Cardiac fibroblast (primary cell): ENCODE data around the gene HACD2.

Source experiments
- DNase-seq, 2 donors: peaks; one replicate each; pipeline versions ENCODE4 v3.0.0 to v3.0.0-alpha.2; 2010; ENCODE audit warnings: low read depth in 2 of 2
- H3K4me3 ChIP-seq, 2 donors: replicated peaks in 1 of 2; 1 replicate in 1 of 2; 2 replicates in 1 of 2; pipeline ENCODE4 v1.5.1; 2011; ENCODE audit warnings: low read depth in 2 of 2, low read length in 2 of 2, mild to moderate bottlenecking in 2 of 2, moderate library complexity in 1 of 2
- CTCF ChIP-seq: IDR thresholded peaks from one replicate; pipeline ENCODE4 v1.5.1; 2011; ENCODE audit warnings: low read depth, mild to moderate bottlenecking, low read length, inconsistent platforms

Gene HACD2

GRCh38 chr3:123559040-123559861, 25.6 kb downstream of the HACD2 start:
- DNase-seq: peak; percentile 68 to 73
- peak; percentile 67 for TF ChIP-seq CTCF
- H3K4me3 ChIP-seq: no peak overlapping the region

GRCh38 chr3:123553536-123553935, 31.3 kb downstream of the HACD2 start:
- no peak for TF ChIP-seq CTCF
- no peak overlapping the region for H3K4me3 ChIP-seq
- DNase-seq: peak in 1 of 2 donors; percentile 50

GRCh38 chr3:123552768-123553167, 32.1 kb downstream of the HACD2 start:
- DNase-seq: no peak
- no peak overlapping the region for H3K4me3 ChIP-seq
- TF ChIP-seq CTCF: no peak

GRCh38 chr3:123552095-123552714, 32.6 kb downstream of the HACD2 start:
- TF ChIP-seq CTCF: peak; percentile 73
- no peak overlapping the region for H3K4me3 ChIP-seq
- DNase-seq: peak; percentile 33 to 46

- DNase-seq: peak in 1 of 2 donors; percentile 73
- H3K4me3 ChIP-seq: no peak overlapping the region
Observed at GRCh38 chr3:123547881-123548519, 36.9 kb downstream of the HACD2 start.

GRCh38 chr3:123546133-123546755, 38.6 kb downstream of the HACD2 start:
- TF ChIP-seq CTCF: no peak
- peak; percentile 54 for DNase-seq
- H3K4me3 ChIP-seq: no peak overlapping the region

More at GRCh38 chr3:123547881-123548519, 36.9 kb downstream of the HACD2 start:
- no peak for TF ChIP-seq CTCF
